ENCODE data around the gene DNMT1. TPM values are rescaled to one million over a fixed set of nuclear protein-coding genes. Genes with fewer than 3 reads are reported as not detected.

Gene DNMT1
- total RNA-seq, 1 donor, result 53.0 TPM

- Histone ChIP-seq H3K4me3 (ENCODE audit: low read length) (no peak overlapping the region), H3K9me3 (ENCODE audit: low read depth, low read length) (no peaks in the 10 kb centered on the region), H3K4me1 (ENCODE audit: insufficient read depth, low read length) (peaks cover 3% of the 10 kb centered on the region), H3K27me3 (ENCODE audit: insufficient read depth, low read length) (no peaks in the 10 kb centered on the region)
These were observed 61.2 kb downstream of the DNMT1 start for GRCh38 chr19:10133596-10133995.

- no peaks in the 10 kb centered on the region for H3K9me3 ChIP-seq (ENCODE audit: low read depth, low read length)
- no peaks in the 10 kb centered on the region for H3K27me3 ChIP-seq (ENCODE audit: insufficient read depth, low read length)
- H3K4me3 ChIP-seq (ENCODE audit: low read length), result no peak overlapping the region
- H3K4me1 ChIP-seq (ENCODE audit: insufficient read depth, low read length), result peaks cover 3% of the 10 kb centered on the region
These were observed 61.8 kb downstream of the DNMT1 start for GRCh38 chr19:10132905-10133304.

- Histone ChIP-seq H3K4me3 (ENCODE audit: low read length) (no peak overlapping the region), H3K9me3 (ENCODE audit: low read depth, low read length) (no peaks in the 10 kb centered on the region), H3K27me3 (ENCODE audit: insufficient read depth, low read length) (no peaks in the 10 kb centered on the region), H3K4me1 (ENCODE audit: insufficient read depth, low read length) (peaks cover 35% of the 10 kb centered on the region)
These were observed 68.5 kb downstream of the DNMT1 start for GRCh38 chr19:10126213-10126639.

GRCh38 chr19:10124429-10124828 lies 70.3 kb downstream of the DNMT1 start:
- Histone ChIP-seq H3K4me3 (ENCODE audit: low read length) (no peak overlapping the region), H3K4me1 (ENCODE audit: insufficient read depth, low read length) (peaks cover 41% of the 10 kb centered on the region), H3K27me3 (ENCODE audit: insufficient read depth, low read length) (no peaks in the 10 kb centered on the region), H3K9me3 (ENCODE audit: low read depth, low read length) (no peaks in the 10 kb centered on the region)

- H3K27me3 ChIP-seq (ENCODE audit: insufficient read depth, low read length), result no peaks in the 10 kb centered on the region
- peaks cover 56% of the 10 kb centered on the region for H3K4me1 ChIP-seq (ENCODE audit: insufficient read depth, low read length)
- no peaks in the 10 kb centered on the region for H3K9me3 ChIP-seq (ENCODE audit: low read depth, low read length)
- H3K4me3 ChIP-seq (ENCODE audit: low read length), result no peak overlapping the region
These were observed 72.7 kb downstream of the DNMT1 start for GRCh38 chr19:10122045-10122444.

GRCh38 chr19:10120538-10121189 lies 74.1 kb downstream of the DNMT1 start:
- Histone ChIP-seq H3K4me3 (ENCODE audit: low read length) (no peak overlapping the region), H3K9me3 (ENCODE audit: low read depth, low read length) (no peaks in the 10 kb centered on the region), H3K4me1 (ENCODE audit: insufficient read depth, low read length) (peaks cover 47% of the 10 kb centered on the region), H3K27me3 (ENCODE audit: insufficient read depth, low read length) (no peaks in the 10 kb centered on the region)

GRCh38 chr19:10118960-10119359 lies 75.8 kb downstream of the DNMT1 start:
- no peaks in the 10 kb centered on the region for H3K9me3 ChIP-seq (ENCODE audit: low read depth, low read length)
- no peaks in the 10 kb centered on the region for H3K27me3 ChIP-seq (ENCODE audit: insufficient read depth, low read length)
- H3K4me3 ChIP-seq (ENCODE audit: low read length), result peak overlapping the region; percentile 71
- peaks cover 50% of the 10 kb centered on the region for H3K4me1 ChIP-seq (ENCODE audit: insufficient read depth, low read length)

- Histone ChIP-seq H3K9me3 (ENCODE audit: low read depth, low read length) (no peaks in the 10 kb centered on the region), H3K4me3 (ENCODE audit: low read length) (no peak overlapping the region), H3K4me1 (ENCODE audit: insufficient read depth, low read length) (peaks cover 60% of the 10 kb centered on the region), H3K27me3 (ENCODE audit: insufficient read depth, low read length) (no peaks in the 10 kb centered on the region)
These were observed 77.7 kb downstream of the DNMT1 start for GRCh38 chr19:10116866-10117616.

- no peaks in the 10 kb centered on the region for H3K9me3 ChIP-seq (ENCODE audit: low read depth, low read length)
- no peak overlapping the region for H3K4me3 ChIP-seq (ENCODE audit: low read length)
- H3K27me3 ChIP-seq (ENCODE audit: insufficient read depth, low read length), result no peaks in the 10 kb centered on the region
- peaks cover 67% of the 10 kb centered on the region for H3K4me1 ChIP-seq (ENCODE audit: insufficient read depth, low read length)
These were observed 78.5 kb downstream of the DNMT1 start for GRCh38 chr19:10116085-10116865.

- Histone ChIP-seq H3K27me3 (ENCODE audit: insufficient read depth, low read length) (no peaks in the 10 kb centered on the region), H3K9me3 (ENCODE audit: low read depth, low read length) (no peaks in the 10 kb centered on the region), H3K4me3 (ENCODE audit: low read length) (no peak overlapping the region), H3K4me1 (ENCODE audit: insufficient read depth, low read length) (peaks cover 75% of the 10 kb centered on the region)
These were observed 79.2 kb downstream of the DNMT1 start for GRCh38 chr19:10115392-10116084.

GRCh38 chr19:10114651-10115391 lies 79.9 kb downstream of the DNMT1 start:
- H3K4me3 ChIP-seq (ENCODE audit: low read length), result no peak overlapping the region
- peaks cover 76% of the 10 kb centered on the region for H3K4me1 ChIP-seq (ENCODE audit: insufficient read depth, low read length)
- no peaks in the 10 kb centered on the region for H3K9me3 ChIP-seq (ENCODE audit: low read depth, low read length)
- no peaks in the 10 kb centered on the region for H3K27me3 ChIP-seq (ENCODE audit: insufficient read depth, low read length)

- no peak overlapping the region for H3K4me3 ChIP-seq (ENCODE audit: low read length)
- H3K27me3 ChIP-seq (ENCODE audit: insufficient read depth, low read length), result no peaks in the 10 kb centered on the region
- H3K4me1 ChIP-seq (ENCODE audit: insufficient read depth, low read length), result peaks cover 74% of the 10 kb centered on the region
- no peaks in the 10 kb centered on the region for H3K9me3 ChIP-seq (ENCODE audit: low read depth, low read length)
These were observed 80.6 kb downstream of the DNMT1 start for GRCh38 chr19:10113964-10114650.

GRCh38 chr19:10113592-10113963 lies 81.2 kb downstream of the DNMT1 start:
- H3K9me3 ChIP-seq (ENCODE audit: low read depth, low read length), result no peaks in the 10 kb centered on the region
- no peaks in the 10 kb centered on the region for H3K27me3 ChIP-seq (ENCODE audit: insufficient read depth, low read length)
- peaks cover 69% of the 10 kb centered on the region for H3K4me1 ChIP-seq (ENCODE audit: insufficient read depth, low read length)
- H3K4me3 ChIP-seq (ENCODE audit: low read length), result no peak overlapping the region

Data from mononuclear cell (primary cell).